HepG2 (cell line): Measurements from ENCODE around the gene LSM14B. TPM values are rescaled to one million over a fixed set of nuclear protein-coding genes. Genes with fewer than 3 reads are reported as not detected.
A peak's percentile ranks its signal among the peaks of the same experiment; 100 is the strongest.

ENCODE experiments used
- BRCA1 ChIP-seq: sonication (generic); formaldehyde crosslinking; IDR thresholded peaks from 2 replicates; pipeline ENCODE4 v1.4.0; 2020; ENCODE audit warnings: missing genetic modification reagents
- EHMT2 ChIP-seq: fragments of 200-600 bp; sonication (generic); IDR thresholded peaks from 2 replicates; pipeline ENCODE4 v1.7.0; 2017; ENCODE audit warnings: antibody characterized with exemption, low read depth, low read length, borderline replicate concordance
- EZH2 ChIP-seq: conservative IDR thresholded peaks from 2 replicates; pipeline ENCODE4 v1.6.1; 2012; ENCODE audit warnings: mild to moderate bottlenecking, low read depth, low read length, moderate library complexity
- HHEX ChIP-seq: IDR thresholded peaks from 2 replicates; pipeline ENCODE4 v1.6.1; 2016; ENCODE audit warnings: control low read depth
- JUN ChIP-seq: sonication (generic); formaldehyde crosslinking; IDR thresholded peaks from 2 replicates; pipeline ENCODE4 v1.4.0; 2020; ENCODE audit warnings: mild to moderate bottlenecking, missing genetic modification reagents
- MAFF ChIP-seq: IDR thresholded peaks from 2 replicates; pipeline ENCODE4 v1.6.1; 2011; ENCODE audit warnings: low read depth, low read length, improper control_type of control experiment
- MIER3 ChIP-seq: IDR thresholded peaks from 2 replicates; pipeline ENCODE4 v1.6.1; 2016; ENCODE audit warnings: missing compliant biosample characterization, borderline replicate concordance
- NAIF1 ChIP-seq: sonication (generic); formaldehyde crosslinking; IDR thresholded peaks from 2 replicates; pipeline ENCODE4 v1.5.0; 2020; ENCODE audit warnings: mild to moderate bottlenecking, missing genetic modification reagents, borderline replicate concordance
- PRPF4 ChIP-seq: fragments of 200-400 bp; formaldehyde crosslinking; IDR thresholded peaks from 2 replicates; pipeline ENCODE4 v1.6.1; 2016; ENCODE audit warnings: low read length, low read depth; ENCODE audit not compliant: poor library complexity, severe bottlenecking
- ZBTB44 ChIP-seq: sonication (generic); formaldehyde crosslinking; IDR thresholded peaks from 2 replicates; pipeline ENCODE4 v1.4.0; 2020; ENCODE audit warnings: missing genetic modification reagents
- ZNF160 ChIP-seq: sonication (generic); formaldehyde crosslinking; IDR thresholded peaks from 2 replicates; pipeline ENCODE4 v1.8.0; 2022; ENCODE audit warnings: mild to moderate bottlenecking, inconsistent platforms, missing genetic modification reagents
- ZNF207 ChIP-seq: fragments of 450-650 bp; IDR thresholded peaks from 2 replicates; pipeline ENCODE4 v1.6.1; 2016; ENCODE audit warnings: antibody characterized with exemption, borderline replicate concordance
- ZNF230 ChIP-seq: sonication (generic); formaldehyde crosslinking; IDR thresholded peaks from 2 replicates; pipeline ENCODE4 v1.4.0; 2020; ENCODE audit warnings: mild to moderate bottlenecking, missing genetic modification reagents
- ZNF333 ChIP-seq: sonication (generic); formaldehyde crosslinking; IDR thresholded peaks from 2 replicates; pipeline ENCODE4 v1.4.0; 2020; ENCODE audit warnings: mild to moderate bottlenecking, missing genetic modification reagents, borderline replicate concordance
- ZNF33A ChIP-seq: sonication (generic); formaldehyde crosslinking; IDR thresholded peaks from 2 replicates; pipeline ENCODE4 v1.5.1; 2020; ENCODE audit warnings: missing genetic modification reagents, mild to moderate bottlenecking, moderate library complexity, borderline replicate concordance
- ZNF724P ChIP-seq: sonication (generic); formaldehyde crosslinking; IDR thresholded peaks from 2 replicates; pipeline ENCODE4 v1.8.0; 2022; ENCODE audit warnings: missing genetic modification reagents, borderline replicate concordance
- ZNF781 ChIP-seq: sonication (generic); formaldehyde crosslinking; IDR thresholded peaks from 2 replicates; pipeline ENCODE4 v1.5.1; 2020; ENCODE audit warnings: borderline replicate concordance, mild to moderate bottlenecking, missing genetic modification reagents; ENCODE audit errors: not compliant biosample characterization
- polyA plus RNA-seq, 8 experiments: library from polyadenylated mRNA; depleted of rRNA in 3 of 8; stranded (reverse) in 7 of 8; unstranded in 1 of 8; fragments of >200 nt; fragmentation: Illumina TruSeq in 4 of 8; extraction: Trizol in 4 of 8; gene quantifications; 2 replicates each; pipeline versions ENCODE4 v1.2.1 to v1.2.3, GENCODE V29; 2011 to 2016; ENCODE audit warnings: low read depth in 4 of 8, missing spikeins in 1 of 8, mixed read lengths in 1 of 8; ENCODE audit not compliant: insufficient read depth in 1 of 8
- total RNA-seq, 5 experiments: library from RNA; depleted of rRNA; stranded (reverse); fragments of >200 nt; fragmentation: Illumina TruSeq; extraction: Trizol; gene quantifications; 2 replicates each; pipeline ENCODE4 v1.2.3, GENCODE V29; 2016; ENCODE audit warnings: low read depth in 1 of 5
- TF ChIP-seq, protein P1 (sequence below): sonication (generic); formaldehyde crosslinking; IDR thresholded peaks from 2 replicates; pipeline ENCODE4 v1.5.0; 2020; ENCODE audit warnings: missing genetic modification reagents, mild to moderate bottlenecking, borderline replicate concordance
- TF ChIP-seq, protein P2 (sequence below): sonication (generic); formaldehyde crosslinking; IDR thresholded peaks from 2 replicates; pipeline ENCODE4 v1.9.0; 2021; ENCODE audit warnings: missing genetic modification reagents, borderline replicate concordance
- TF ChIP-seq, protein P3 (sequence below): sonication (generic); formaldehyde crosslinking; IDR thresholded peaks from 2 replicates; pipeline ENCODE4 v1.4.0; 2020; ENCODE audit warnings: missing genetic modification reagents, borderline replicate concordance

The LSM14B gene
- total and polyA plus RNA-seq, 2 of the 13 experiments (the other 11 are each of a cell fraction or from before 2014, with no cell fraction given): 43.3 to 79.2 TPM

- TF ChIP-seq, protein P1, sequence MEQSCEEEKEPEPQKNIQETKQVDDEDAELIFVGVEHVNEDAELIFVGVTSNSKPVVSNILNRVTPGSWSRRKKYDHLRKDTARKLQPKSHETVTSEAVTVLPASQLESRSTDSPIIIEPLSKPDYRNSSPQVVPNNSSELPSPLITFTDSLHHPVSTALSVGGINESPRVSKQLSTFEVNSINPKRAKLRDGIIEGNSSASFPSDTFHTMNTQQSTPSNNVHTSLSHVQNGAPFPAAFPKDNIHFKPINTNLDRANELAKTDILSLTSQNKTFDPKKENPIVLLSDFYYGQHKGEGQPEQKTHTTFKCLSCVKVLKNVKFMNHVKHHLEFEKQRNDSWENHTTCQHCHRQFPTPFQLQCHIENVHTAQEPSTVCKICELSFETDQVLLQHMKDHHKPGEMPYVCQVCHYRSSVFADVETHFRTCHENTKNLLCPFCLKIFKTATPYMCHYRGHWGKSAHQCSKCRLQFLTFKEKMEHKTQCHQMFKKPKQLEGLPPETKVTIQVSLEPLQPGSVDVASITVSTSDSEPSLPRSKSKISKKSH (CRISPR knock-in tag): peak; percentile 98
- TF ChIP-seq, protein P2, sequence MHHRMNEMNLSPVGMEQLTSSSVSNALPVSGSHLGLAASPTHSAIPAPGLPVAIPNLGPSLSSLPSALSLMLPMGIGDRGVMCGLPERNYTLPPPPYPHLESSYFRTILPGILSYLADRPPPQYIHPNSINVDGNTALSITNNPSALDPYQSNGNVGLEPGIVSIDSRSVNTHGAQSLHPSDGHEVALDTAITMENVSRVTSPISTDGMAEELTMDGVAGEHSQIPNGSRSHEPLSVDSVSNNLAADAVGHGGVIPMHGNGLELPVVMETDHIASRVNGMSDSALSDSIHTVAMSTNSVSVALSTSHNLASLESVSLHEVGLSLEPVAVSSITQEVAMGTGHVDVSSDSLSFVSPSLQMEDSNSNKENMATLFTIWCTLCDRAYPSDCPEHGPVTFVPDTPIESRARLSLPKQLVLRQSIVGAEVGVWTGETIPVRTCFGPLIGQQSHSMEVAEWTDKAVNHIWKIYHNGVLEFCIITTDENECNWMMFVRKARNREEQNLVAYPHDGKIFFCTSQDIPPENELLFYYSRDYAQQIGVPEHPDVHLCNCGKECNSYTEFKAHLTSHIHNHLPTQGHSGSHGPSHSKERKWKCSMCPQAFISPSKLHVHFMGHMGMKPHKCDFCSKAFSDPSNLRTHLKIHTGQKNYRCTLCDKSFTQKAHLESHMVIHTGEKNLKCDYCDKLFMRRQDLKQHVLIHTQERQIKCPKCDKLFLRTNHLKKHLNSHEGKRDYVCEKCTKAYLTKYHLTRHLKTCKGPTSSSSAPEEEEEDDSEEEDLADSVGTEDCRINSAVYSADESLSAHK (CRISPR knock-in tag): peak; percentile 42; the same call in 1 of the 2 replicates
- peak; percentile 97 for TF ChIP-seq ZNF160 (CRISPR knock-in tag)
- peak; percentile 79 for TF ChIP-seq ZNF33A (CRISPR knock-in tag)
- TF ChIP-seq NAIF1 (CRISPR knock-in tag): peak; percentile 96
- TF ChIP-seq ZBTB44 (CRISPR knock-in tag): no peak; the same call in 1 of the 2 replicates
- TF ChIP-seq ZNF724P (CRISPR knock-in tag): peak; percentile 81; the same call in 1 of the 2 replicates
- TF ChIP-seq ZNF230 (CRISPR knock-in tag): peak; percentile 96; the same call in 1 of the 2 replicates
- TF ChIP-seq PRPF4: no peak
- TF ChIP-seq EZH2: no peak
- TF ChIP-seq HHEX (CRISPR knock-in tag): 0 out of 2 replicates have a peak, but pooled peaks have one; percentile 35
- no peak for TF ChIP-seq ZNF207
- TF ChIP-seq BRCA1: peak; percentile 99
- TF ChIP-seq, protein P3, sequence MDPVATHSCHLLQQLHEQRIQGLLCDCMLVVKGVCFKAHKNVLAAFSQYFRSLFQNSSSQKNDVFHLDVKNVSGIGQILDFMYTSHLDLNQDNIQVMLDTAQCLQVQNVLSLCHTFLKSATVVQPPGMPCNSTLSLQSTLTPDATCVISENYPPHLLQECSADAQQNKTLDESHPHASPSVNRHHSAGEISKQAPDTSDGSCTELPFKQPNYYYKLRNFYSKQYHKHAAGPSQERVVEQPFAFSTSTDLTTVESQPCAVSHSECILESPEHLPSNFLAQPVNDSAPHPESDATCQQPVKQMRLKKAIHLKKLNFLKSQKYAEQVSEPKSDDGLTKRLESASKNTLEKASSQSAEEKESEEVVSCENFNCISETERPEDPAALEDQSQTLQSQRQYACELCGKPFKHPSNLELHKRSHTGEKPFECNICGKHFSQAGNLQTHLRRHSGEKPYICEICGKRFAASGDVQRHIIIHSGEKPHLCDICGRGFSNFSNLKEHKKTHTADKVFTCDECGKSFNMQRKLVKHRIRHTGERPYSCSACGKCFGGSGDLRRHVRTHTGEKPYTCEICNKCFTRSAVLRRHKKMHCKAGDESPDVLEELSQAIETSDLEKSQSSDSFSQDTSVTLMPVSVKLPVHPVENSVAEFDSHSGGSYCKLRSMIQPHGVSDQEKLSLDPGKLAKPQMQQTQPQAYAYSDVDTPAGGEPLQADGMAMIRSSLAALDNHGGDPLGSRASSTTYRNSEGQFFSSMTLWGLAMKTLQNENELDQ (CRISPR knock-in tag): peak; percentile 66; the same call in 1 of the 2 replicates
- no peak for TF ChIP-seq EHMT2
- peak; percentile 94 for TF ChIP-seq MIER3 (CRISPR knock-in tag)
- TF ChIP-seq MAFF: no peak
- peak; percentile 98 for TF ChIP-seq ZNF781 (CRISPR knock-in tag)
- TF ChIP-seq ZNF333 (CRISPR knock-in tag): peak; percentile 97; the same call in 1 of the 2 replicates
- peak; percentile 63 for TF ChIP-seq JUN (CRISPR knock-in tag)
Measured at GRCh38 chr20:62182469-62183425, 60.5 kb downstream of the LSM14B start, which contains the start of gene MTG2 (continued).
